Endothelial cell (in vitro differentiated cells): ENCODE measurements around the gene GALNT2. TPM values are rescaled to one million over a fixed set of nuclear protein-coding genes. Genes with fewer than 3 reads are reported as not detected.

Experiments used
- DNase-seq: peaks from one replicate; pipeline ENCODE4 v3.0.0; 2021; ENCODE audit warnings: low spot score
- H3K27ac Mint-ChIP-seq: one replicate; pipeline ENCODE4 v1.8.0; 2021; ENCODE audit warnings: mixed read lengths, inconsistent platforms; ENCODE audit not compliant: unreplicated experiment
- H3K27me3 Mint-ChIP-seq: one replicate; pipeline ENCODE4 v1.8.0; 2021; ENCODE audit warnings: mild to moderate bottlenecking, moderate library complexity, mixed read lengths, inconsistent platforms; ENCODE audit not compliant: unreplicated experiment
- H3K36me3 Mint-ChIP-seq: one replicate; pipeline ENCODE4 v1.8.0; 2021; ENCODE audit warnings: mild to moderate bottlenecking, low read depth, mixed read lengths, inconsistent platforms; ENCODE audit not compliant: unreplicated experiment
- H3K4me1 Mint-ChIP-seq: one replicate; pipeline ENCODE4 v1.8.0; 2021; ENCODE audit warnings: mild to moderate bottlenecking, mixed read lengths, inconsistent platforms; ENCODE audit not compliant: unreplicated experiment
- H3K4me3 Mint-ChIP-seq: one replicate; pipeline ENCODE4 v1.8.0; 2021; ENCODE audit warnings: mild to moderate bottlenecking, mixed read lengths, inconsistent platforms; ENCODE audit not compliant: unreplicated experiment
- H3K9me3 Mint-ChIP-seq: one replicate; pipeline ENCODE4 v1.8.0; 2021; ENCODE audit warnings: mixed read lengths, inconsistent platforms; ENCODE audit not compliant: unreplicated experiment
- total RNA-seq: library from RNA; stranded (reverse); fragmentation: NEBNext Ultra II Directional; extraction: Animal tissue kit (Norgen Biotek cat#: 25700); gene quantifications from one replicate; pipeline ENCODE4 v1.2.1, GENCODE V29; 2021; ENCODE audit not compliant: unreplicated experiment
- TF ChIP-seq, protein P1 (sequence below): fragments of 200-600 bp; sonication (generic); IDR thresholded peaks from one replicate; pipeline ENCODE4 v1.5.0; 2021; ENCODE audit warnings: antibody characterized with exemption; ENCODE audit not compliant: unreplicated experiment

The GALNT2 gene
- total RNA-seq, 1 donor from 2014 or later, result 74.8 TPM

DNA sequence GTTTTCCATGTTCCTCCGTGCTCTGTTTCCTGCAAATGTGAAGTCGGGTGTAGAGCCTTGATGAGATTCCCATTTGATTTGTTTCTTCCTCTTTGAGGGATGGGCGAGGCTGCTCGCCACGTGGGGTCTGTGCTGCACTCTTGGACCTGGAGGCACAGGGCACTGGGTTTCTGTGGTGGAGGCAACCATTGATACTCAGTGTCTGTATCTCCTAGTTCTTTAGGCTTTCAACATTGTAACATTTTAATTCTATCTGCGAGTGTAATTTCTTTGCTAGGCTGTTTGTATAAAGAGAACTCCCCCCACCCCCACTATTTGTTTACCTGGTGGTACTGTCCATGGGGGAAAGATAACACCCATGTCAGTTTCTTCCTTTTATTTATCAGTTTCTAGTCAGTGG, 52.3 kb downstream of the GALNT2 start:
- TF ChIP-seq, protein P1, sequence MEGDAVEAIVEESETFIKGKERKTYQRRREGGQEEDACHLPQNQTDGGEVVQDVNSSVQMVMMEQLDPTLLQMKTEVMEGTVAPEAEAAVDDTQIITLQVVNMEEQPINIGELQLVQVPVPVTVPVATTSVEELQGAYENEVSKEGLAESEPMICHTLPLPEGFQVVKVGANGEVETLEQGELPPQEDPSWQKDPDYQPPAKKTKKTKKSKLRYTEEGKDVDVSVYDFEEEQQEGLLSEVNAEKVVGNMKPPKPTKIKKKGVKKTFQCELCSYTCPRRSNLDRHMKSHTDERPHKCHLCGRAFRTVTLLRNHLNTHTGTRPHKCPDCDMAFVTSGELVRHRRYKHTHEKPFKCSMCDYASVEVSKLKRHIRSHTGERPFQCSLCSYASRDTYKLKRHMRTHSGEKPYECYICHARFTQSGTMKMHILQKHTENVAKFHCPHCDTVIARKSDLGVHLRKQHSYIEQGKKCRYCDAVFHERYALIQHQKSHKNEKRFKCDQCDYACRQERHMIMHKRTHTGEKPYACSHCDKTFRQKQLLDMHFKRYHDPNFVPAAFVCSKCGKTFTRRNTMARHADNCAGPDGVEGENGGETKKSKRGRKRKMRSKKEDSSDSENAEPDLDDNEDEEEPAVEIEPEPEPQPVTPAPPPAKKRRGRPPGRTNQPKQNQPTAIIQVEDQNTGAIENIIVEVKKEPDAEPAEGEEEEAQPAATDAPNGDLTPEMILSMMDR, result no peak
- Mint-ChIP-seq H3K4me3 (no peak overlapping the region), H3K9me3 (no peaks in the 10 kb centered on the region), H3K27ac (no peak overlapping the region), H3K4me1 (peaks cover 13% of the 10 kb centered on the region), H3K27me3 (peaks cover 3% of the 10 kb centered on the region), H3K36me3 (peaks cover 14% of the 10 kb centered on the region)
- no peak for DNase-seq

DNA sequence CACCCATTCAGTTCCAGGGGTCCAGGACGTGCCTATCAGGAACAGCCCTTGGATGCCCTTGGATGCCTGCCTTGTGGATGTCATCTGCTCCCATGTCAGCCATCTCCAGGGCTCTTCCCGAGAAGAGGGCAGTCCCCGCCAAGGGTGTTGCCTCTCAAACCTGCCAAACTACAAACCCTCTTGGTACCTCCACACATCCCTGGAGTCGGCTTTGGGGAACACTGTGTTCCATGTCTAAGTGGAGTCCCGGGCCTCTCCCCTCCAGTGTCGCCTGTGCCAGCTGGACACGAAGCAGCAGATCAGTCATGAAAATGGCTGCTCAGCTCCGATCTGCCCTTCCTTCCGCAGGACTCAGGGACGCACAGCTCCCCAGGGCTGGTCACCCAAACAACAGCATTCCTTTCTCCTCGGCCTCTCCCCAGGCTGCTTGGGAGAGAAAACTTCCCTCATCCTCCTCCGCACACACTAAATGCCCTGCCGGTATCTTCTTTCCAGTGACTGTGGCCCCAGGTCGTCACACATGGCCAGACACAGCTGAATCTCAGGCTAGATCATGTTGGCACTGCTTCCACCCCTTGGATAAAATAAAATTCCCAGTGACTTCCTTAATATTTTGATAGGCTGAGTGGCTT, 53.4 kb downstream of the GALNT2 start:
- no peak overlapping the region for H3K27ac Mint-ChIP-seq
- no peaks in the 10 kb centered on the region for H3K9me3 Mint-ChIP-seq
- peaks cover 9% of the 10 kb centered on the region for H3K4me1 Mint-ChIP-seq
- peaks cover 10% of the 10 kb centered on the region for H3K36me3 Mint-ChIP-seq
- H3K4me3 Mint-ChIP-seq, result no peak overlapping the region
- DNase-seq, result no peak
- TF ChIP-seq, protein P1, result no peak
- H3K27me3 Mint-ChIP-seq, result peaks cover 3% of the 10 kb centered on the region

DNA sequence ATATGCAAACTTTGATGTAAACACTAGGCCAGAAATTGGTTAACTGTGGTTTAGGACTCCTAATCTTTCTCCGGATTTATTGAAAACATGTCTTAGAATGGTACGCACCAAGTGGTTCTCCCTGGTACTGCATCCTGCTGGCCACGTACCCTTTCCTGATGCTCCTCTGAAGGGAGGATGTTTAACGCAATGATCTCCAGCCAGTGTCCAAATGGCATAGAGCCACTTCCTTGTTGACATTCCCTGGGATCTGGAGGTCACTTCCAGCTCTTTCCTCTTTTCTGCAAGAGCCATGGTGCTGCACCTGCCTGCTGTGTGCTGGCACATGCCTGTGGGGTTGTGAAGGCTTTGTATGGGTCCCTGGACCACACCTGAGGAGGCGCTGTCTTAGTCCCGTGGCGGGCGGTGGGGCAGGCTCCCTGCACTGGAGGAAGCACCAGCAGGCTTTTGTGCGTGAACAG, 53.9 kb downstream of the GALNT2 start:
- Mint-ChIP-seq H3K36me3 (peaks cover 7% of the 10 kb centered on the region), H3K27ac (no peak overlapping the region), H3K4me1 (peaks cover 13% of the 10 kb centered on the region), H3K9me3 (no peaks in the 10 kb centered on the region), H3K4me3 (no peak overlapping the region), H3K27me3 (peaks cover under 1% of the 10 kb centered on the region)
- peak; percentile 50 for DNase-seq
- TF ChIP-seq, protein P1, result peak; percentile 87

DNA sequence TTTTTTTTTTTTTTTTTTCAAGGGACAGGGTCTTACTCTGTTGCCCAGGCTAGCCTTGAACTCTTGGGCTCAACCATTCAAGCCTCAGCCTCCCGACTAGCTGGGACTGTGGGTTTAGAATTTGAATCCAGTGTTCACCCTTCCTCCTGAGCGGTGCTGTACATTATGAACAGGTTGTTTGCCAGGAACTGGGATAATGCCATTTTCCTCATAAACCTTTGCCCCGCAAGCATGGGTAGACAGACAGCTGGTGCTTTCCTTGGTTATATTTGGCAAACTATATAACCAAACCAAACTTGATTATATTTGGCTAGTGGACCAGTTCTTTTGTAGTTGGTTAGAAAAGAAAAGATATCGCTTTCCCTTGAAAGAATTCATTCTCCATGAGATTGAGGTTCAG, 54.9 kb downstream of the GALNT2 start:
- no peak overlapping the region for H3K27ac Mint-ChIP-seq
- peaks cover 6% of the 10 kb centered on the region for H3K36me3 Mint-ChIP-seq
- TF ChIP-seq, protein P1, result no peak
- H3K9me3 Mint-ChIP-seq, result no peaks in the 10 kb centered on the region
- peaks cover 4% of the 10 kb centered on the region for H3K27me3 Mint-ChIP-seq
- DNase-seq, result no peak
- H3K4me1 Mint-ChIP-seq, result peaks cover 23% of the 10 kb centered on the region
- no peak overlapping the region for H3K4me3 Mint-ChIP-seq
